K562 (cell line): ENCODE results near the gene RNF167. TPM values are rescaled to one million over a fixed set of nuclear protein-coding genes. Genes with fewer than 3 reads are reported as not detected.
A peak's percentile ranks its signal among the peaks of the same experiment; 100 is the strongest.

Source experiments
- CCNT2 ChIP-seq: IDR thresholded peaks from 2 replicates; pipeline ENCODE4 v1.6.1; 2011; ENCODE audit warnings: borderline replicate concordance, low read depth, mild to moderate bottlenecking, moderate library complexity, mixed read lengths, low read length; ENCODE audit not compliant: insufficient read length; ENCODE audit errors: extremely low read depth
- CEBPB ChIP-seq: fragments of 450-650 bp; IDR thresholded peaks from 2 replicates; pipeline ENCODE4 v1.6.1; 2016; ENCODE audit warnings: missing genetic modification characterization, missing compliant biosample characterization
- DIDO1 ChIP-seq: fragments of 450-650 bp; IDR thresholded peaks from 2 replicates; pipeline ENCODE4 v1.6.1; 2016; ENCODE audit warnings: low read depth, missing biosample characterization, missing genetic modification characterization
- HNRNPK ChIP-seq: fragments of 200-400 bp; formaldehyde crosslinking; IDR thresholded peaks from one replicate; pipeline ENCODE4 v1.6.1; 2018; ENCODE audit warnings: mild to moderate bottlenecking, low read depth, low read length; ENCODE audit not compliant: poor library complexity, severe bottlenecking
- MAX ChIP-seq: sonication (generic); formaldehyde crosslinking; IDR thresholded peaks from 2 replicates; pipeline ENCODE4 v1.9.0; 2022; ENCODE audit warnings: mild to moderate bottlenecking, missing genetic modification reagents
- MAZ ChIP-seq, 2 experiments: fragments of 450-650 bp in 1 of 2; sonication (generic) in 1 of 2; formaldehyde crosslinking; IDR thresholded peaks in 1 of 2; conservative IDR thresholded peaks in 1 of 2; 2 replicates each; pipeline versions ENCODE4 v1.4.0 to v1.5.0; 2020; ENCODE audit warnings: mild to moderate bottlenecking in 1 of 2, missing genetic modification reagents in 1 of 2
- MXD1 ChIP-seq: fragments of 250-450 bp; sonication (Bioruptor Pico); IDR thresholded peaks from 2 replicates; pipeline ENCODE4 v1.8.0; 2021; ENCODE audit warnings: borderline replicate concordance, mild to moderate bottlenecking, moderate library complexity; ENCODE audit not compliant: poor library complexity, severe bottlenecking
- OTX1 ChIP-seq: fragments of 450-650 bp; formaldehyde crosslinking; IDR thresholded peaks from 2 replicates; pipeline ENCODE4 v1.4.0; 2022; ENCODE audit warnings: mild to moderate bottlenecking
- PREB ChIP-seq: sonication (generic); formaldehyde crosslinking; IDR thresholded peaks from 2 replicates; pipeline ENCODE4 v1.8.1; 2023; ENCODE audit warnings: mild to moderate bottlenecking, missing genetic modification reagents
- PRPF4 ChIP-seq: fragments of 200-400 bp; formaldehyde crosslinking; IDR thresholded peaks from one replicate; pipeline ENCODE4 v1.6.1; 2017; ENCODE audit warnings: low read length, low read depth, mild to moderate bottlenecking; ENCODE audit not compliant: insufficient read depth, poor library complexity, severe bottlenecking
- RAD21 ChIP-seq, 2 experiments: fragments of 250-450 bp in 1 of 2; fragments of 450-650 bp in 1 of 2; sonication (Bioruptor Pico) in 1 of 2; formaldehyde crosslinking in 1 of 2; IDR thresholded peaks in 1 of 2; conservative IDR thresholded peaks in 1 of 2; 2 replicates each; pipeline versions ENCODE4 v1.4.0 to v1.8.0; 2020 to 2022; ENCODE audit warnings: mild to moderate bottlenecking in 2 of 2, moderate library complexity in 1 of 2
- RBM34 ChIP-seq: fragments of 200-400 bp; formaldehyde crosslinking; IDR thresholded peaks from 2 replicates; pipeline ENCODE4 v1.6.1; 2018; ENCODE audit warnings: low read length, borderline replicate concordance; ENCODE audit not compliant: insufficient read depth
- REST ChIP-seq, 2 experiments: fragments of 450-650 bp; formaldehyde crosslinking in 1 of 2; IDR thresholded peaks; 2 replicates each; pipeline versions ENCODE4 v1.4.0 to v1.6.1; 2014 to 2020; ENCODE audit warnings: mild to moderate bottlenecking in 2 of 2, borderline replicate concordance in 1 of 2, low read depth in 1 of 2
- STAG1 ChIP-seq: sonication (generic); formaldehyde crosslinking; IDR thresholded peaks from 2 replicates; pipeline ENCODE4 v1.5.0; 2020; ENCODE audit warnings: missing genetic modification reagents, borderline replicate concordance
- SUPT5H ChIP-seq: fragments of 450-650 bp; IDR thresholded peaks from 2 replicates; pipeline ENCODE4 v1.6.1; 2016
- TARDBP ChIP-seq: fragments of 450-650 bp; IDR thresholded peaks from 2 replicates; pipeline ENCODE4 v1.6.1; 2016
- ZFPM2 ChIP-seq: fragments of 250-450 bp; sonication (Bioruptor Pico); IDR thresholded peaks from 2 replicates; pipeline ENCODE4 v1.5.1; 2022; ENCODE audit warnings: mild to moderate bottlenecking
- polyA plus RNA-seq, 8 experiments: library from polyadenylated mRNA; depleted of rRNA in 4 of 8; stranded (reverse) in 5 of 8; unstranded in 3 of 8; fragments of >200 nt; fragmentation: Nextera tagmentation in 2 of 8; fragmentation: Illumina TruSeq in 1 of 8; extraction: Ambion mirVana in 2 of 8; extraction: Trizol in 1 of 8; gene quantifications; 2 replicates each; pipeline versions ENCODE4 v1.2.1 to v1.2.3, GENCODE V29; 2011 to 2014; ENCODE audit warnings: inconsistent platforms in 1 of 8, missing spikeins in 1 of 8
- total RNA-seq, 7 experiments: library from RNA; depleted of rRNA in 6 of 7; stranded (reverse); fragments of >200 nt in 6 of 7; fragmentation: Illumina TruSeq in 2 of 7; extraction: Trizol in 2 of 7; gene quantifications; 2 replicates each; pipeline versions ENCODE4 v1.2.1 to v1.2.3, GENCODE V29; 2011 to 2021; ENCODE audit warnings: low replicate concordance in 1 of 7

Gene RNF167
- total and polyA plus RNA-seq, 9 of the 15 experiments (the other 6 are each of a cell fraction or from before 2014, with no cell fraction given) = 16.5 to 143 (median 45.5) TPM

- no peak for TF ChIP-seq DIDO1 (tag)
- TF ChIP-seq PREB = no peak
- TF ChIP-seq MAX (CRISPR knock-in tag) = no peak
- TF ChIP-seq PRPF4 = no peak
- peak in 1 of 2 experiments; percentile 52; a peak in 2 of 4 replicates for TF ChIP-seq RAD21 (CRISPR knock-in tag; conservative IDR thresholded peaks at IDR 0.05 in 1 of 2, IDR thresholded peaks at IDR 0.05 in 1 of 2)
- TF ChIP-seq MXD1 = no peak
- no peak for TF ChIP-seq TARDBP
- TF ChIP-seq OTX1 (CRISPR knock-in tag) = no peak
- no peak for TF ChIP-seq MAZ (CRISPR knock-in tag; conservative IDR thresholded peaks at IDR 0.05 in 1 of 2, IDR thresholded peaks at IDR 0.05 in 1 of 2)
- TF ChIP-seq REST (IDR thresholded peaks at IDR 0.05; ENCODE audit: borderline replicate concordance) = peak; percentile 41; the same call in 1 of the 2 replicates
- TF ChIP-seq REST (CRISPR knock-in tag; IDR thresholded peaks at IDR 0.05; ENCODE audit: low read depth) = no peak
- TF ChIP-seq CEBPB = peak; percentile 57; the same call in 1 of the 2 replicates
- TF ChIP-seq STAG1 = no peak
- no peak for TF ChIP-seq ZFPM2
- TF ChIP-seq SUPT5H = no peak
- TF ChIP-seq RBM34 = no peak
- no peak for TF ChIP-seq CCNT2
- peak; percentile 86 for TF ChIP-seq HNRNPK
These were observed 40.7 kb downstream of the RNF167 start (continued) for GRCh38 chr17:4980644-4981216.
